ENCODE results near the gene CLEC4E. TPM values are rescaled to one million over a fixed set of nuclear protein-coding genes. Genes with fewer than 3 reads are reported as not detected.

CLEC4E gene
- total RNA-seq, 1 donor from 2014 or later, result not detected

DNA sequence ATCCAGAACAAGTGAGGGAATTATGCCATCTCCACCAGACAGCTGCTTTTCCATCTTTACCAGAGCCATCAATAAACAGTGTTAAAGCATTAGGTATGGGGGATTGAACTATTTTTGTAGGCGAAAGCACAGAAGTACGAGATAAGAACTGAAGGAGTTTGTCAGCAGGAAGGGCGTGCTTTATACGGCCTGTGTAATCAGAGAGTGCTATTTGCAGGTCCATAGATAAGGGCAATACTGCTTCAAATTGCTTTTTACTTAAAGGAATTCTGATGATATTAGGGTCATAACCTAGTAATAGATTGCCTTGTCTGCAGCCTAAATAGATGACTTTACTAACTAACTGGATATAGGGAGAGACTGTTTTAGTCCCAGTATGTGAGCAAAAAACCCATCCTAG is 20.3 kb upstream of the CLEC4E start:
- no peaks in the 10 kb centered on the region for H3K27me3 ChIP-seq
- H3K9me3 ChIP-seq, result peaks cover 0 to 14% of the 10 kb centered on the region in 2 donors
- H3K36me3 ChIP-seq, result no peaks in the 10 kb centered on the region
- TF ChIP-seq, protein P1, sequence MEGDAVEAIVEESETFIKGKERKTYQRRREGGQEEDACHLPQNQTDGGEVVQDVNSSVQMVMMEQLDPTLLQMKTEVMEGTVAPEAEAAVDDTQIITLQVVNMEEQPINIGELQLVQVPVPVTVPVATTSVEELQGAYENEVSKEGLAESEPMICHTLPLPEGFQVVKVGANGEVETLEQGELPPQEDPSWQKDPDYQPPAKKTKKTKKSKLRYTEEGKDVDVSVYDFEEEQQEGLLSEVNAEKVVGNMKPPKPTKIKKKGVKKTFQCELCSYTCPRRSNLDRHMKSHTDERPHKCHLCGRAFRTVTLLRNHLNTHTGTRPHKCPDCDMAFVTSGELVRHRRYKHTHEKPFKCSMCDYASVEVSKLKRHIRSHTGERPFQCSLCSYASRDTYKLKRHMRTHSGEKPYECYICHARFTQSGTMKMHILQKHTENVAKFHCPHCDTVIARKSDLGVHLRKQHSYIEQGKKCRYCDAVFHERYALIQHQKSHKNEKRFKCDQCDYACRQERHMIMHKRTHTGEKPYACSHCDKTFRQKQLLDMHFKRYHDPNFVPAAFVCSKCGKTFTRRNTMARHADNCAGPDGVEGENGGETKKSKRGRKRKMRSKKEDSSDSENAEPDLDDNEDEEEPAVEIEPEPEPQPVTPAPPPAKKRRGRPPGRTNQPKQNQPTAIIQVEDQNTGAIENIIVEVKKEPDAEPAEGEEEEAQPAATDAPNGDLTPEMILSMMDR (IDR thresholded peaks at IDR 0.05), result no peak
- intact Hi-C loops (cut with DNase I), result no loop called here
- no peak overlapping the region for H3K4me3 ChIP-seq
- DNase-seq (ENCODE audit: low spot score in 2 of 2), result no peak
- no peak overlapping the region for H3K27ac ChIP-seq
- no peaks in the 10 kb centered on the region for H3K4me1 ChIP-seq

GRCh38 chr12:8559676-8560075 is 19.0 kb upstream of the CLEC4E start:
- no peak for DNase-seq (ENCODE audit: low spot score in 2 of 2)
- TF ChIP-seq, protein P1 (IDR thresholded peaks at IDR 0.05), result no peak
- no peaks in the 10 kb centered on the region for H3K4me1 ChIP-seq
- H3K9me3 ChIP-seq, result peaks cover 0 to 14% of the 10 kb centered on the region in 2 donors
- intact Hi-C loops (cut with DNase I), result no loop called here
- H3K27ac ChIP-seq, result no peak overlapping the region
- no peaks in the 10 kb centered on the region for H3K36me3 ChIP-seq
- no peak overlapping the region for H3K4me3 ChIP-seq
- H3K27me3 ChIP-seq, result no peaks in the 10 kb centered on the region

DNA sequence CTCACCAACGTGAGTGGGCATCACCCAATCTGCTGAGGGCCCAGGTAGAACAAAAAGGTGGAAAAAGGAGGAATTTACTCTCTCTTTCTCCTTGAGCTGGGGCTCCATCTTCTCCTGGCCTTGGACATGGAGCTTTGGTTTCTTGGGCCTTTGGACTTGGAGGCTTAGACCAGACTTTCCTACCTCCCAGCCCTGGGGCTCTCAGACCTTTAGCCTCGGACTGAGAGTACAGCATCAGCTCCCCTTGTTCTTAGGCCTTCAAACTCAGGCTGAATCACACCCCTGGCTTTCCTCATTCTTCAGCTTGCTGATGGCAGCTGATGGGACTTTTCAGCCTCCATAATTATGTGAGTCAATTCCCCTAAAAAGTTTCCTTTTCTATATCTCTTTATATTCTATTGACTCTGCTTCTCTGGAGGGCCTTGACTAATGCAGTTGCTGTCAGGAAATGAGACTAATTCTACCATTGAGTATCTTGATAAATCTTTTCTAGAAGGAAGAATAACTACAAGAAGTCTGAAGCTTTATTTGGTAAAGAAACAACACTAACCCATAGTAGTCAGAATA is 15.9 kb upstream of the CLEC4E start:
- Histone ChIP-seq H3K27ac (no peak overlapping the region), H3K4me1 (no peaks in the 10 kb centered on the region), H3K9me3 (no peaks in the 10 kb centered on the region), H3K4me3 (no peak overlapping the region), H3K27me3 (no peaks in the 10 kb centered on the region), H3K36me3 (no peaks in the 10 kb centered on the region)
- TF ChIP-seq, protein P1 (IDR thresholded peaks at IDR 0.05), result no peak
- intact Hi-C loops (cut with DNase I), result no loop called here
- DNase-seq (ENCODE audit: low spot score in 2 of 2), result no peak

- intact Hi-C loops (cut with DNase I), result no loop called here
- H3K27ac ChIP-seq, result no peak overlapping the region
- DNase-seq (ENCODE audit: low spot score in 2 of 2), result no peak
Observed at GRCh38 chr12:8554451-8555195, 13.9 kb upstream of the CLEC4E start.

DNA sequence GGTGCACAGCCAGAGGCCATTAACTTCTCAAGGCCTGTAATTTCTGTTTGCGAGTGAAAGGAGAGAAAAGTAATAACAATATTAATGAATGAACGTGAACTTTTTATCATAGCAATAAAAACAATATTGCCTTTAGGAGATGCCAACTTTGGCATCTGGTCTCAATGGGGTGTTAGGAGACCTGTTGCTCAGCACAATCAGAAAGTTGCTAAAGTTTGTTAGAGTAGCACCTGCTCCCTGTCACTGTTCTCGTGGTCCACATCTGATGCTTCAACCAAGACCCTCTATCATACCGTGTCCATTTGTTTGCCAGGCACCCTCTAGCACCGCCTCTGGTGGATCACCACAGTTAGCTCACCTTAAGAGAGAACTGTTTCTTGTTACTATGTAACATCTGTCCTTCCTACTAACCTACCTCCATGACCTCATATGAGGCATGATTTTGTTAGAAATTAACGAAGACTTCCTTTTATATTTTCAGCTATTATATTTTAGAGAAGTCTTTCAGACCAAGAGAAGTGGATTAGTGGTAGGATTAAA is 12.5 kb upstream of the CLEC4E start:
- TF ChIP-seq, protein P1 (IDR thresholded peaks at IDR 0.05), result no peak
- Histone ChIP-seq H3K27me3 (no peaks in the 10 kb centered on the region), H3K9me3 (no peaks in the 10 kb centered on the region), H3K36me3 (no peaks in the 10 kb centered on the region), H3K27ac (no peak overlapping the region), H3K4me1 (no peaks in the 10 kb centered on the region), H3K4me3 (no peak overlapping the region)
- intact Hi-C loops (cut with DNase I), result no loop called here
- DNase-seq (ENCODE audit: low spot score in 2 of 2), result no peak

More at GRCh38 chr12:8554451-8555195, 13.9 kb upstream of the CLEC4E start:
- Histone ChIP-seq H3K4me3 (no peak overlapping the region), H3K9me3 (no peaks in the 10 kb centered on the region), H3K27me3 (no peaks in the 10 kb centered on the region), H3K36me3 (no peaks in the 10 kb centered on the region), H3K4me1 (no peaks in the 10 kb centered on the region)
- TF ChIP-seq, protein P1 (IDR thresholded peaks at IDR 0.05), result no peak
